ENCODE data around the gene TRAPPC8.
A peak's percentile ranks its signal among the peaks of the same experiment; 100 is the strongest.
"Not testable (repeated sequence)": the region's sequence is repeated elsewhere in the genome, so short reads cannot be mapped to it uniquely, and the experiment has no call there.

TRAPPC8 gene

DNA sequence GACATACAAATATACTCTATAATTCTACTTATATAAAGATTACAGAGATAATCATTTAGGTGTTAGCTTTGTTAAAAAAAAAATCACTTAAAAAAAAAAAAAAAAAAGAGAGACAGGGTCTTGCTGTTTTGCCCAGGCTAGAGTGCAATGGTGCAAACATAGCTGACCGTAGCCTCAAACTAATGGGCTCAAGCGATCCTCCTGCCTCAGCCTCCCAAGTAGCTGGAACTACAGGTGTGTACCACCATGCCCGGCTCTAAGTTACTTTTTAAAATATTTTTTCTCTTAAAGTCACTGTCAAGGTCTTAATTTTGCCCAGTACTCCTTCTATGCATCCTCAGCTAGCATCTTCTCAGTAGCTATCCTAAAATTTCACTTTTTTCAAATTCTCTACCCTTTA is 105.0 kb downstream of the TRAPPC8 start:
- DNase-seq: no peak

- no peak for DNase-seq
These were observed 107.3 kb downstream of the TRAPPC8 start for GRCh38 chr18:31835528-31836133.

GRCh38 chr18:31831903-31832302 is 111.0 kb downstream of the TRAPPC8 start:
- no peak for DNase-seq

DNA sequence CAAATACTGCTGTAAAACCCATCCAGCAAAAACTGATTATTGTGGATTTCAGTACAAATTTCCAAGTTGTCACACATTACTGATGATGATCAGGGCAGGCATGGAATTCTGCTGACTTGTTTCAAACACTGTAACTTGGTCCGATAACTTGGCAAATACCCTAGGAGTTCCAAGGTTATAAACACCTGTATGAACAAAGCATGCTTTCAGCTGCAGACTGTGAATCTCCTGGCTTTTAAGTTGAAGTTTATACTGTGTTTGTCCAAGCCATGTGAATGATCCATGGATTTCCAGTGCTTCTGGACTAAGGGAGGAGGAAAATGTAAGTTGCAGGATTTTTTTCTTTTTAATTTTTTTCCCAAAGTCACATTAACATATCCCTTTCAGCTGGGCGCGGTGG is 112.2 kb downstream of the TRAPPC8 start:
- DNase-seq: no peak

GRCh38 chr18:31828613-31829012 is 114.3 kb downstream of the TRAPPC8 start:
- DNase-seq: no peak

GRCh38 chr18:31826673-31827325 is 116.1 kb downstream of the TRAPPC8 start:
- not testable (repeated sequence) for DNase-seq

DNA sequence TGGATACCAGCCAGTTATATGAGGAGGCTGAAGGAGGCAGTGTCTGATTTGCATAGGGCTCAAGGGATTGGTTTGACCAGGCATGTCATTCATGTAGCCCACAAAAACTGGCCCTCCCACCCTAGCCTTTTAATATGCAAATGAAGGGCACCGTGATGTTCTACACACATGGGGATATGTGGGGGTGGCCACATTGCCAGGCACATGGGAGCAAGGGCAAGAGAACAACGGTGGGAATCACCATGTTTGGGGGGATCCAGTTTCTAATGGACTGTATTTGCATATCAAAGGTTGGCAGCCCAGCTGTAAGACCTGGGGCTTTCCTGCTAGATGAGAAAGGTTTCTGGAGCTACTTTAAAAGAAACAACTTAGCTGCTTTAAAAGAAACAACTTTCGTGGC is 117.2 kb downstream of the TRAPPC8 start:
- DNase-seq: no peak

GRCh38 chr18:31821545-31822171 is 121.3 kb downstream of the TRAPPC8 start:
- DNase-seq: no peak

- DNase-seq: no peak
These were observed 123.1 kb downstream of the TRAPPC8 start for GRCh38 chr18:31819925-31820229.

GRCh38 chr18:31819106-31819924 is 123.6 kb downstream of the TRAPPC8 start:
- peak; percentile 75 for DNase-seq

- DNase-seq: no peak
These were observed 128.8 kb downstream of the TRAPPC8 start for GRCh38 chr18:31814132-31814531.

- peak; percentile 61 for DNase-seq
These were observed 132.4 kb downstream of the TRAPPC8 start for GRCh38 chr18:31810336-31811130.

DNA sequence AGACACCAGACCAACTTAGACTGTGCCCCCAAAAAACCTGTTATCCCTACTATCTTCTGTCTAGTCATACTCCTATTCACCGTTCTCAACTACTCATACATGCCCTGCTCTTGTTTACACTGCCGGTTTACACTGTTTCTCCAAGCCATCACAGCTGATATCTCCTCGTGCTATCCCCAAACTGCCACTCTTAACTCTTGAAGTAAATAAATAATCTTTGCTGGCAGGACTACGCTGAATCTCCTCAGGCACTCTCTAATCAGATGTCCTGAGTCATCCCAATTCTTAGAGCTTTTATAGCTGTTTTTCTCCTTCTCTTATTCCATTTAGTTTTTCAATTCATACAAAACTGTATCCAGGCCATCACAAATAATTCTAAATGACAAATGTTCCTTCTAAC is 133.9 kb downstream of the TRAPPC8 start:
- DNase-seq: not testable (repeated sequence)

- DNase-seq: no peak
These were observed 141.8 kb downstream of the TRAPPC8 start for GRCh38 chr18:31801078-31801477.

- not testable (repeated sequence) for DNase-seq
These were observed 143.7 kb downstream of the TRAPPC8 start for GRCh38 chr18:31799257-31799656.

GRCh38 chr18:31798399-31798798 is 144.5 kb downstream of the TRAPPC8 start:
- no peak for DNase-seq

GRCh38 chr18:31795747-31796146 is 147.2 kb downstream of the TRAPPC8 start:
- DNase-seq: no peak

DNA sequence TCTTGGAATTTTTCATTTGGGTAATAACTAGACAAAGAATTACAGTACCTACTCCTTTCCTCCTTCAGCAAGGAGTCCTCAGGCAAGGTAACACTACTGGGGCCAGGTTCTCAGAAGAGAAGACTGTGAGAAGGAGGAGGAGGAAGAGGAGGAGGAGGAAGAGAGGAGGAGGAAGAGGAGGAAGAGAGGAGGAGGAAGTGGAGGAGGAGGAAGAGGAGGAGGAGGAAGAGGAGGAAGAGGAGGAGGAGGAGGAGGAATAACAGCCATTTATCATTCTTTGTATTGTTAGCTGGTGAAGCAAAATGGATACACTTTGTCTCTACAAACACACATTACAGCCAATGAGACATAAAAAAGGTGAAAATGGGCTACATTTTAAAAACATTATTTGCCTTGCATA is 149.4 kb downstream of the TRAPPC8 start:
- DNase-seq: no peak

- DNase-seq: no peak
These were observed 150.4 kb downstream of the TRAPPC8 start for GRCh38 chr18:31792580-31792911.

DNA sequence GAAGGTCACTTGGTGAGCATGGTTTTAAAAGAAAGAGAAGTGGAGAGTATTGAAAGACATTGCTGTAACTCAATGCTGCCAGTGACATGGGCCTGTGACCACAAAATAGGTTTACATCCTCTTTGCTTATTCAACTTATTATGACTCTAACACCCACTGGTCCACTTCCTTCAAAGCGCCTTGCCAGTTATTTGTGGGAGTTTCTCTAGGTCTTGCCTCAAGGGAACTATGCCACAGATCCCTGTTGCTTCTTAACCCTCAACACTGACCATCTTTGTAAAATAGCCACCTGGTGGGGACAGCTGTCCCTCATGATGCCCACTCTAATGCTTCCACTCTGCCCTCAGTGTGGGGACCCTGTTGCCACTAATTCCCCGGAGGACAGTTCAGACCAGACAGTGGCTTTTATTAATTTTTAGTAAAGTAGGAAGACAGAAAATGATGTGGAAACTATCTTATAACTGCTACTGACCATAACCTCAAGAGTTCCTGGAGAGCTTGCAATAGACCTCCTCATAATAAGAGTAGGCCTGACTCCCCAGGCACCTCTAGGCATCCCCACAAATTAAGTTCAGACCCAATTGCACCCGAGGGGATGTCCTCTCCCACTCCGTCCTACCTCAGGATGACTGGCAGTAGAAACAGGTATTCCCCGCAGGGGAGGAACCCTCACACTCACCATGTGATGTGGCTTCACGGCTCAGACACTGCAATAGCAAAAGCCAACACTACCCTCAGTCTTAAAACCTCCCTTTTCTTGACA is 150.9 kb downstream of the TRAPPC8 start:
- DNase-seq: no peak

GRCh38 chr18:31789409-31789808 is 153.5 kb downstream of the TRAPPC8 start:
- DNase-seq: no peak

DNA sequence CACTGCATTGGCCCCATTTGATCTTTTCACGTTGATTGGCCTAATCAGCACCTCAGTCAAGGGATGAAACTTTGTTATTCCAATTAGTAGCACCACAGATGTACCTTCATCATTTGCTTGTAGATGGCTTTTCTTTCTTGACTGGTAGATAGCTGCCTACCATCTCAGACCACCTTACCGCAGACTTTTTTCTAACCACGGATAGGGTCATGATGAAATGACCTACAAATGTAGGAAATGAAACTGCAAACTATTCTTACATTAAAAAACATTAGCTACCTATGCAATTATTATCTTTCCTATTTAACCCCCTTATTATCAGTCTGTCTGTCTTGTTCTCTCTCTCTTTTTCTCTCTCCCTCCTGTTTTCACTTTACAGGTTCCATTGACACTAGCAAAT is 159.9 kb downstream of the TRAPPC8 start:
- no peak for DNase-seq
